Measurements from ENCODE around the gene DCBLD1.

DNA sequence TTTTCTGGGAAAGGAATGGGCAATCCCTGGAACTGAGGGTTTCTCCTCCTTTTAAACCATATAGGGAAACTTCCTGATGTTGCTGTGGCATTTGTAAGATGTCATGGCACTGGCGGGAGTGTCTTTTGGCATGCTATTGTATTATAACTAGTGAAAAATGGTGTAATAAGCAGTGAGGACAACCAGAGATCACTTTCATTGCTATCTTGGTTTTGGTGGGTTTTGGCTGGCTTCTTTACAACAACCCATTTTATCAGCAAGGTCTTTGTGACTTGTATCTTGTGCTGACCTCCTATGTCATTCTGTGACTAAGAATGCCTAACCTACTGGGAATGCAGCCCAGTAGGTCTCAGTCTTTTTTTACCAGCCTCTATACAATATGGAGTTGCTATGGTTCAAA is 9.1 kb upstream of the DCBLD1 start:
- TF ChIP-seq, protein P1, sequence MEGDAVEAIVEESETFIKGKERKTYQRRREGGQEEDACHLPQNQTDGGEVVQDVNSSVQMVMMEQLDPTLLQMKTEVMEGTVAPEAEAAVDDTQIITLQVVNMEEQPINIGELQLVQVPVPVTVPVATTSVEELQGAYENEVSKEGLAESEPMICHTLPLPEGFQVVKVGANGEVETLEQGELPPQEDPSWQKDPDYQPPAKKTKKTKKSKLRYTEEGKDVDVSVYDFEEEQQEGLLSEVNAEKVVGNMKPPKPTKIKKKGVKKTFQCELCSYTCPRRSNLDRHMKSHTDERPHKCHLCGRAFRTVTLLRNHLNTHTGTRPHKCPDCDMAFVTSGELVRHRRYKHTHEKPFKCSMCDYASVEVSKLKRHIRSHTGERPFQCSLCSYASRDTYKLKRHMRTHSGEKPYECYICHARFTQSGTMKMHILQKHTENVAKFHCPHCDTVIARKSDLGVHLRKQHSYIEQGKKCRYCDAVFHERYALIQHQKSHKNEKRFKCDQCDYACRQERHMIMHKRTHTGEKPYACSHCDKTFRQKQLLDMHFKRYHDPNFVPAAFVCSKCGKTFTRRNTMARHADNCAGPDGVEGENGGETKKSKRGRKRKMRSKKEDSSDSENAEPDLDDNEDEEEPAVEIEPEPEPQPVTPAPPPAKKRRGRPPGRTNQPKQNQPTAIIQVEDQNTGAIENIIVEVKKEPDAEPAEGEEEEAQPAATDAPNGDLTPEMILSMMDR (optimal IDR thresholded peaks at IDR 0.05 in 1 of 3, IDR thresholded peaks at IDR 0.05 in 1 of 3, conservative IDR thresholded peaks at IDR 0.05 in 1 of 3; ENCODE audit: extremely low read depth in 1 of 3, insufficient read depth in 2 of 3, low read length in 3 of 3), result no peak
- no peak for TF ChIP-seq EZH2 (IDR thresholded peaks at IDR 0.05; ENCODE audit: low read length)

Measured in keratinocyte (primary cell).